ENCODE measurements around the gene ZFP36. TPM values are rescaled to one million over a fixed set of nuclear protein-coding genes. Genes with fewer than 3 reads are reported as not detected.
"Not testable (repeated sequence)": the region's sequence is repeated elsewhere in the genome, so short reads cannot be mapped to it uniquely, and the experiment has no call there.

ZFP36 gene
- total RNA-seq, 1 donor from 2014 or later: 39.9 TPM

DNA sequence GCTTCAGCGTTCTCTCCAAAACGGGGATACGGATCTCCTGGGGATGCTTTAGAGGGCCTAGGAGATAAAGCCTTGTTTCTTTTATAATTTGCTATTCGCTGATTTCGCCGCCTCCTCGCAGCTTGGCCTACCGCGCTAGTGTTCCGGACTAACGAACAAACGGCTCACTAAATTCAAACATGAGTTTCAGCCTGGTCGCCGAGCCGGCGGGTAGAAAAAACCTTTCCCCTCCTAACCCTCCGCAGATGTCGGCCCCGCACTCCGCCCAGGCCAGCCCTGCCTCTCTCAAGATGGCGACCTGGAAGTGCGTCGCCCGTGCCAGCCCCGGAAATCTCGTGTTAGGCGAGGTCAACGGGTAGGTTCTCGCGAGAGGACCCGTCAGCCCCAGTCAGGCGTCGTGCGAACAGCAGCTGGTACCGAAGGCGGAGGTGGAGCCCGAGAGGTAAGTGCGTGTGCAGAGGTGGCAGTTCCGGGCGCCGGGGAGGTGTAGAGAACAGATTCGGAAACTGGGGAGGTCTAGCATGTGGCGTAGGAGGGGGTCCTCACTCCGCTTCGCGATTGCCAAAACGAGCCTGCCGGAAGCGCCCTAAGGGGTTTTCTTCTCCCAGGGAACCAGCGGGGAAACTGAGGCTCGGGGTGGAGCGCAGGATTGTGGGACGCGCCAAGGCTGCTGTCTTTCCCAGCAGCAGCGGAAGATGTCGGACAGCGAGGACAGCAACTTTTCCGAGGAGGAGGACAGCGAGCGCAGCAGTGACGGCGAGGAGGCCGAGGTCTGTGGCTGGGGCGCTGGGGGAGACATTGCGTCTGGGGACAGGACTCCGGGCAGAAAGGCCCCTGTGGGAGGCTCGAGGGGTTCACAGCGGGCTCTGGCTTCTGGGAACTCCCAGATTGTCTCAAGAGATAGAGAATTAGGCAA is 38.8 kb downstream of the ZFP36 start, which contains the start of gene SUPT5H:
Gene SUPT5H, plus strand, starts transcription at position 387 of the 916 bp plus-strand sequence. Its CDS starts 309 bp downstream, at position 696.
- DNase-seq: peak; percentile 99
- Mint-ChIP-seq H3K9me3 (no peaks in the 10 kb centered on the region), H3K27ac (peak within 1 kb of the TSS; percentile 96), H3K4me1 (peaks cover 33% of the 10 kb centered on the region), H3K4me3 (peak within 1 kb of the TSS; percentile 98), H3K36me3 (ENCODE audit: low read depth) (peaks cover 41% of the 10 kb centered on the region), H3K27me3 (no peaks in the 10 kb centered on the region)
- intact Hi-C loops (cut with micrococcal nuclease): loop anchor here (1.0 to 5.0 kb wide), 6 partner anchors 9 to 387 kb away; partner anchors contain the start of genes DYRK1B, MED29, PAF1 and SAMD4B

DNA sequence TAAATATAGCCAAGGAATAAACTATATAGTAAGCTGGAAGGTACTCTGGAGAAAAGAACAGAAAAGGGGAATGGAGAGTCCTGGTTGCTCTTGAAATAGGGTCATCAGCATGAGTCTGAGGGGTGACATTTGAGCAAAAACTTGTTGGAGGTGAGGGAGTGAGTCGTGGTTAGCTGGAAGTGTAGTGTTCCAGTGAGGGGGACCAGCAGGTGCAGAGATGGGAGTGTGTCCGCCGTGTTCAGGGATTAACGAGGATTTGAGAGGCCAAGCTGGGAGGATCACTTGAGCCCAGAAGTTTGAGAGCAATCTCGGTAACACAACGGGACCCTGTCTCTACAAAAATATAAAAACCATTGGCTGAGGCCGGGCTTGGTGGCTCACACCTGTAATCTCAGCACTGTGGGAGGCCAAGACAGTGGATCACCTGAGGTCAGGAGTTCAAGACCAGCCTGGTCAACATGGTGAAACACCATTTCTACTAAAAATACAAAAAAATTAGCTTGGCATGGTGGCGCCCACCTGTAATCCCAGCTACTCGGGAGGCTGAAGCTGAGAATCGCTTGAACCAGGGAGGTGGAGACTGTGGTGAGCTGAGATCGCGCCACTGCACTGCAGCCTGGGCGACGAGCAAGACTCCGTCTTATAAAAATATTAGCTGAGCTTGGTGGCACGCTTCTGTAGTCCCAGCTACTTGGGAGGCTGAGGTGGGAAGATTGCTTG is 39.9 kb downstream of the ZFP36 start:
- Mint-ChIP-seq H3K9me3 (no peaks in the 10 kb centered on the region), H3K36me3 (ENCODE audit: low read depth) (peaks cover 45% of the 10 kb centered on the region), H3K27ac (peak overlapping the region; percentile 96), H3K4me3 (peak overlapping the region; percentile 98), H3K27me3 (no peaks in the 10 kb centered on the region), H3K4me1 (peaks cover 36% of the 10 kb centered on the region)
- intact Hi-C loops (cut with micrococcal nuclease): loop anchor here (2.0 to 5.0 kb wide), 3 partner anchors 104 to 386 kb away; partner anchors contain the start of genes DYRK1B and SAMD4B
- no peak for DNase-seq

DNA sequence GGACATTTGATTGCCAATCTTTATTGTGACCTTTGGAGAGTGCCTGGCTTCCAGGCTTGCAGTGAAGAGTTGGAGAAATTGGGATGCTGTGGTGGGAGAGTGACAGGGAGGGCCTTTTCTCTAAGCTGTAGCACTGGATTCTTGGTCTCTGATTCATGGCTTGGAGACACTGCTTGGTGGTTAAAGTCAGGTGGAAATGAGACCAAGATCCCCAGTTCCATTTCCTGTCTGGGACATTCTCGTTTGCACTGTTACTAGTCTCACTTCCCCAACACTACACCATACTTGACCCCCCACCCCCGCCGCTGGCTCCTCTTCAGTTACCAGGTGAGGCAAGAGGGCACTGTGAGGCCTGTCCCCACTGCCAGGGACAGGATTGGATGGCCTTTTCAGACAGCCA is 41.6 kb downstream of the ZFP36 start:
- no peaks in the 10 kb centered on the region for H3K27me3 Mint-ChIP-seq
- H3K27ac Mint-ChIP-seq: peak overlapping the region; percentile 96
- H3K4me3 Mint-ChIP-seq: peak overlapping the region; percentile 98
- peaks cover 50% of the 10 kb centered on the region for H3K4me1 Mint-ChIP-seq
- no peaks in the 10 kb centered on the region for H3K9me3 Mint-ChIP-seq
- intact Hi-C loops (cut with micrococcal nuclease): loop anchor here (1.0 to 5.0 kb wide), 3 partner anchors 18 to 384 kb away; partner anchors contain the start of genes DYRK1B and SAMD4B
- H3K36me3 Mint-ChIP-seq (ENCODE audit: low read depth): peaks cover 61% of the 10 kb centered on the region
- DNase-seq: no peak

DNA sequence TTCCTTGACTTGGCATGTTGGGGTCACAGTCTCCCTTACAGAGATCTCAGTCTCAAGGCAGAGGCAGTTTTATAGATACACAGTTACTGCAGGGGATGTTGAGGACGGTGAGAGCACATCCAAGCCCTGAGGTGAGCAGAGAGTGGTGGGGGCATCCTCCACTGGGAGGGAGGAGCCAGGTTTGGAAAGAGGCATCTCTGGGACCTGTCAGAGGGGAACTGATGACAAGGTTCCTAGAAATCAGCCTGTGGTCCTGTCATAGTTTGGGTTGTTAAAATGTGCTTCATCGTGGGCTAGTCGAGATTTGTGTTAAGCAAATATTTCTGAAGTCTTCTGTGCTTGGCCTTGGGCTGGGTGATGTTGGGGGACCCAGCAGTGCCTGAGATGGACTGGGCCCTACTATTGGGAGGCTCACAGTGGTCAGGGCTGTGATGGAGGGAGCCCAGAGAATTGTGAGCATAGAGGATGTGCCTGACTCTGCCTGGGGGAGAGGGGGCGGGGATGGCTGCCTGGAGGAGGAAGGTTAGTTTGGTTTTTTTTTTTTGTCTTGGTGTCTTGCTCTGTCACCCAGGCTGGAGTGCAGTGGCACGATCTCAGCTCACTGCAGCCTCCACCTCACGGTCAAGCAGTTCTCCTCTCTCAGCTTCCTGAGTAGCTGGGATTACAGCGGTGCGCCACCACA is 42.6 kb downstream of the ZFP36 start:
- Mint-ChIP-seq H3K9me3 (no peaks in the 10 kb centered on the region), H3K4me1 (peaks cover 51% of the 10 kb centered on the region), H3K27ac (peak overlapping the region; percentile 96), H3K36me3 (ENCODE audit: low read depth) (peaks cover 65% of the 10 kb centered on the region), H3K4me3 (peak overlapping the region; percentile 80), H3K27me3 (no peaks in the 10 kb centered on the region)
- intact Hi-C loops (cut with micrococcal nuclease): loop anchor here (5.0 kb wide), 2 partner anchors 107 to 383 kb away; partner anchors contain the start of genes DYRK1B and SAMD4B
- DNase-seq: no peak

DNA sequence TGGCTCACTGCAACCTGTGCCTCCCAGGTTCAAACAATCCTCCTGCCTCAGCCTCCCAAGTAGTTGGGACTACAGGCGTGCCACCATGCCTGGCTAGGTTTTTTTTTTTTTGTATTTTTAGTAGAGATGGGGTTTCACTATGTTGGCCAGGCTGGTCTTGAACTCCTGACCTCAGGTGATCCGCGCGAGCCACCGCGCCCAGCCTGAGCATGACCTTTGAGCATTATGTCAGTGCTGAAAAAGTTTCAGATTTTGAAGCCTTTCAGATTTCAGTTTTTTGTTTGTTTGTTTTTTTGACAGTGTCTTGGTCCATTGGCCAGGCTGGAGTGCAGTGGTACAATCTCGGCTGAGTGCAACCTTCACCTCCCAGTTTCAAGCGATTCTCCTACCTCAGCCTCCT is 44.6 kb downstream of the ZFP36 start:
- H3K9me3 Mint-ChIP-seq; H3K27me3 Mint-ChIP-seq; DNase-seq; intact Hi-C loops (cut with micrococcal nuclease); H3K27ac Mint-ChIP-seq; H3K4me3 Mint-ChIP-seq: not testable (repeated sequence)
- H3K36me3 Mint-ChIP-seq (ENCODE audit: low read depth): peaks cover 57% of the 10 kb centered on the region
- peaks cover 48% of the 10 kb centered on the region for H3K4me1 Mint-ChIP-seq

Other genes with a start within 250 kb of the ZFP36 start
- gene NCCRP1, start 209.9 kb upstream of the ZFP36 start, total RNA-seq: not detected in 2 replicates
- not detected in 2 replicates for gene SYCN, start 202.6 kb upstream of the ZFP36 start, total RNA-seq
- not detected in 2 replicates for gene IFNL3, start 161.8 kb upstream of the ZFP36 start, total RNA-seq
- gene IFNL4, start 158.0 kb upstream of the ZFP36 start, total RNA-seq: not detected in 2 replicates
- not detected in 2 replicates for gene IFNL2, start 138.5 kb upstream of the ZFP36 start, total RNA-seq
- gene IFNL1, start 110.4 kb upstream of the ZFP36 start, total RNA-seq: not detected in 2 replicates
- 5.0 and 5.2 TPM in 2 replicates for gene LRFN1, start 86.0 kb upstream of the ZFP36 start, total RNA-seq
- 328 and 330 TPM in 2 replicates for gene GMFG, start 70.8 kb upstream of the ZFP36 start, total RNA-seq
- 68.9 and 71.4 TPM in 2 replicates for gene SAMD4B, start 64.4 kb upstream of the ZFP36 start, total RNA-seq
- 47.1 and 50.6 TPM in 2 replicates for gene PAF1, start 15.7 kb upstream of the ZFP36 start, total RNA-seq
- 36.0 and 38.7 TPM in 2 replicates for gene MED29, start 15.5 kb upstream of the ZFP36 start, total RNA-seq
- 42.0 and 46.1 TPM in 2 replicates for gene PLEKHG2, start 5.8 kb downstream of the ZFP36 start, total RNA-seq
- gene RPS16, start 29.1 kb downstream of the ZFP36 start, total RNA-seq: 2,597 and 2,671 TPM in 2 replicates
- 186 and 187 TPM in 2 replicates for gene SUPT5H, start 38.7 kb downstream of the ZFP36 start, total RNA-seq
- gene TIMM50, start 74.0 kb downstream of the ZFP36 start, total RNA-seq: 141 and 143 TPM in 2 replicates
- 2.2 TPM in 2 replicates for gene DLL3, start 92.1 kb downstream of the ZFP36 start, total RNA-seq
- gene SELENOV, start 108.3 kb downstream of the ZFP36 start, total RNA-seq: not detected in 2 replicates
- 3.4 and 3.6 TPM in 2 replicates for gene EID2B, start 126.0 kb downstream of the ZFP36 start, total RNA-seq
- gene EID2, start 133.3 kb downstream of the ZFP36 start, total RNA-seq: 17.2 and 17.6 TPM in 2 replicates
- gene LGALS13, start 195.7 kb downstream of the ZFP36 start, total RNA-seq: not detected in 2 replicates
- not detected in 2 replicates for gene LGALS16, start 249.1 kb downstream of the ZFP36 start, total RNA-seq